ENCODE results near the gene KHDC4. TPM values are rescaled to one million over a fixed set of nuclear protein-coding genes. Genes with fewer than 3 reads are reported as not detected.

KHDC4 gene
- total and polyA plus RNA-seq, 2 donors (not counting 3 experiments of a cell fraction or from before 2014, with no cell fraction given): 47.9 to 54.1 TPM

DNA sequence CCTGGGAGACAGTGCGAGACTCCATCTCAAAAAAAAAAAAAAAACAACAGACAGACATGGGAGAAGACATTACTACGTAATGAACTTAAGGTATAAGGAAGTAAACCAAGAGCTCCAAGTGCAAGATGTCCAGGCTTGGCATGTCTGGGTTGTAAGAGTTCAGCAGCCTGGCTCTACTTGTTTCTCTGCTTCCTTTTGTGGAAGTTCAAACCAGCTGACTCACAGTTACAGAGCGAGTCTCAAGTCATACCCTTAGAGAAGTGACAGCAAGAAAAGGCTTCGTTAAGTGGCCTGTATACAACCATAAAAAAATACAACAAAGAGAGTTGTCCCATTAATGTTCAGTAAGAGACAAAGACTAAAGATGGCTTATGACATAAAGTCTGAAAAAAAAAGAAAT lies 24.3 kb downstream of the KHDC4 start:
- peak; percentile 52 for DNase-seq (ENCODE audit: low read depth, low spot score)
- Histone ChIP-seq H3K27ac (ENCODE audit: insufficient read depth, low read depth, low read length) (peak overlapping the region; percentile 69), H2AFZ (ENCODE audit: low read depth, low read length) (no peak overlapping the region), H3K36me3 (ENCODE audit: control insufficient read depth in 2 of 2, extremely low read depth in 1 of 2, insufficient read depth in 2 of 2, low read length in 2 of 2) (peaks cover 13 to 20% of the 10 kb centered on the region in 2 experiments), H3K9ac (replicated peaks; ENCODE audit: extremely low read depth, insufficient read depth, low read length) (peak overlapping the region; percentile 74), H3K9me1 (replicated peaks; ENCODE audit: control insufficient read depth, extremely low read depth, insufficient read depth, low read length) (no peaks in the 10 kb centered on the region), H3K4me1 (ENCODE audit: control insufficient read depth, extremely low read depth, insufficient read depth, low read length) (peaks cover 13% of the 10 kb centered on the region), H3K27me3 (ENCODE audit: control insufficient read depth in 2 of 2, insufficient read depth in 2 of 2, low read length in 2 of 2) (no peaks in the 10 kb centered on the region), H3K4me2 (ENCODE audit: insufficient read depth, low read length) (peak overlapping the region; percentile 93), H4K20me1 (replicated peaks; ENCODE audit: control insufficient read depth, extremely low read depth, insufficient read depth, low read length) (no peaks in the 10 kb centered on the region), H3K9me3 (replicated peaks; ENCODE audit: control insufficient read depth, insufficient read depth, low read length) (no peaks in the 10 kb centered on the region), H3K4me3 (replicated peaks in 1 of 3; ENCODE audit: insufficient read depth in 1 of 3, low read depth in 1 of 3, low read length in 3 of 3) (peak overlapping the region in 2 of 3 experiments; percentile 67 to 85), H3K79me2 (ENCODE audit: control insufficient read depth, insufficient read depth, low read length) (peaks cover 20% of the 10 kb centered on the region)
- no TSS peak for BruUV-seq (replicated peaks)
- POLR2A ChIA-PET: interaction anchor here (1.4 kb wide), 1 partner anchor 16 kb away, joined by 3 read pairs; no protein-coding TSS in a partner anchor
- peak; percentile 79 for FAIRE-seq
- dilution Hi-C loops (cut with MboI; ENCODE audit: extremely low pct_ligation_motif_present, low sequenced_read_pairs): no loop called here
- CTCF ChIA-PET: interaction anchor here (0.9 to 1.1 kb wide), 3 partner anchors 13 to 80 kb away, joined by 4 to 7 read pairs (median 4); no protein-coding TSS in a partner anchor
- TF ChIP-seq GATA2 (IDR thresholded peaks at IDR 0.05; ENCODE audit: insufficient read depth, insufficient read length, low read depth, low read length) (no peak), MAX (IDR thresholded peaks at IDR 0.05; ENCODE audit: insufficient read depth, insufficient read length) (no peak), MYC (IDR thresholded peaks at IDR 0.05; ENCODE audit: low read depth, low read length) (no peak), POLR2AphosphoS5 (IDR thresholded peaks at IDR 0.05; ENCODE audit: insufficient read depth, low read depth, low read length) (no peak), POLR2A (IDR thresholded peaks at IDR 0.05; ENCODE audit: low read depth, low read length) (peak; percentile 36), JUN (IDR thresholded peaks at IDR 0.05; ENCODE audit: borderline replicate concordance, insufficient read depth, insufficient read length, low read depth) (no peak), FOS (IDR thresholded peaks at IDR 0.05; ENCODE audit: borderline replicate concordance, insufficient read depth, low read length) (peak; percentile 25), EZH2 (IDR thresholded peaks at IDR 0.05; ENCODE audit: borderline replicate concordance, low read depth, low read length, severe bottlenecking) (no peak)
- TF ChIP-seq, protein P1, sequence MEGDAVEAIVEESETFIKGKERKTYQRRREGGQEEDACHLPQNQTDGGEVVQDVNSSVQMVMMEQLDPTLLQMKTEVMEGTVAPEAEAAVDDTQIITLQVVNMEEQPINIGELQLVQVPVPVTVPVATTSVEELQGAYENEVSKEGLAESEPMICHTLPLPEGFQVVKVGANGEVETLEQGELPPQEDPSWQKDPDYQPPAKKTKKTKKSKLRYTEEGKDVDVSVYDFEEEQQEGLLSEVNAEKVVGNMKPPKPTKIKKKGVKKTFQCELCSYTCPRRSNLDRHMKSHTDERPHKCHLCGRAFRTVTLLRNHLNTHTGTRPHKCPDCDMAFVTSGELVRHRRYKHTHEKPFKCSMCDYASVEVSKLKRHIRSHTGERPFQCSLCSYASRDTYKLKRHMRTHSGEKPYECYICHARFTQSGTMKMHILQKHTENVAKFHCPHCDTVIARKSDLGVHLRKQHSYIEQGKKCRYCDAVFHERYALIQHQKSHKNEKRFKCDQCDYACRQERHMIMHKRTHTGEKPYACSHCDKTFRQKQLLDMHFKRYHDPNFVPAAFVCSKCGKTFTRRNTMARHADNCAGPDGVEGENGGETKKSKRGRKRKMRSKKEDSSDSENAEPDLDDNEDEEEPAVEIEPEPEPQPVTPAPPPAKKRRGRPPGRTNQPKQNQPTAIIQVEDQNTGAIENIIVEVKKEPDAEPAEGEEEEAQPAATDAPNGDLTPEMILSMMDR (IDR thresholded peaks at IDR 0.05; ENCODE audit: extremely low read depth in 1 of 2, insufficient read depth in 1 of 2, low read depth in 1 of 2, low read length in 2 of 2): no peak
- intact Hi-C loops (cut with micrococcal nuclease): loop anchor here (1.0 kb wide), 1 partner anchor 51 kb away; the partner anchor contains the start of gene SYT11

Measured in endothelial cell of umbilical vein (primary cell).